HepG2 (cell line): ENCODE measurements around the gene MYH16. TPM values are rescaled to one million over a fixed set of nuclear protein-coding genes. Genes with fewer than 3 reads are reported as not detected.
A peak's percentile ranks its signal among the peaks of the same experiment; 100 is the strongest.
"Not testable (repeated sequence)": the region's sequence is repeated elsewhere in the genome, so short reads cannot be mapped to it uniquely, and the experiment has no call there.

ENCODE experiments used
- ATAC-seq: fragments of 200-7000 bp; cut with Tn5 transposase; 3 replicates; pipeline ENCODE4 v1.9.1; 2020; ENCODE audit warnings: mild to moderate bottlenecking, moderate library complexity
- BruUV-seq: library from RNA; stranded (reverse); fragments of 400-500 nt; replicated peaks from 2 replicates; lab custom pipeline; 2021; lab: Mats Ljungman, UMichigan
- CTCF ChIA-PET: fragments of 300-600 bp; formaldehyde crosslinking; extraction: SDS; loops from one replicate; lab custom pipeline; 2021; ENCODE audit warnings: low total read pairs, inconsistent platforms, low intra/inter-chr PET ratio; lab: Yijun Ruan, JAX
- POLR2A ChIA-PET: fragments of 350-600 bp; sonication (Branson Sonifier 250); formaldehyde crosslinking; loops from one replicate; lab custom pipeline; 2020; ENCODE audit warnings: antibody characterized with exemption, inconsistent platforms; lab: Yijun Ruan, JAX
- DNase-seq: peaks from one replicate; pipeline ENCODE4 v3.0.0-alpha.2; 2015; ENCODE audit warnings: low spot score
- FAIRE-seq: peaks from 3 replicates; lab custom pipeline; 2011; peaks lifted over from hg19 to GRCh38; lab: Jason Lieb, UNC
- H2AFZ ChIP-seq: one replicate; pipeline ENCODE4 v1.6.1; 2011; ENCODE audit warnings: low read length, inconsistent platforms
- H3K27ac ChIP-seq: fragments of 300-600 bp; 3 replicates; pipeline ENCODE4 v1.8.0; 2011; ENCODE audit warnings: mixed run types, mild to moderate bottlenecking, mixed read lengths, low read length, inconsistent platforms; ENCODE audit not compliant: insufficient read depth; ENCODE audit errors: extremely low read length
- H3K27me3 ChIP-seq, 2 experiments: fragments of 200-600 bp in 1 of 2; 2 replicates in 1 of 2; 3 replicates in 1 of 2; pipeline versions ENCODE4 v1.6.0 to v1.8.0; 2011; ENCODE audit warnings: low read length in 2 of 2, mild to moderate bottlenecking in 2 of 2, moderate library complexity in 2 of 2, inconsistent platforms in 1 of 2; ENCODE audit not compliant: insufficient read depth in 2 of 2, control insufficient read depth in 1 of 2
- H3K36me3 ChIP-seq, 2 experiments: fragments of 200-600 bp in 1 of 2; replicated peaks in 1 of 2; 2 replicates in 1 of 2; 3 replicates in 1 of 2; pipeline versions ENCODE4 v1.5.1 to v1.8.0; 2011; ENCODE audit warnings: low read length in 2 of 2, inconsistent platforms in 1 of 2; ENCODE audit not compliant: insufficient read depth in 2 of 2, control insufficient read depth in 1 of 2
- H3K4me1 ChIP-seq: 2 replicates; pipeline ENCODE4 v1.5.1; 2012; ENCODE audit warnings: low read length, inconsistent platforms; ENCODE audit not compliant: insufficient read depth
- H3K4me2 ChIP-seq: 2 replicates; pipeline ENCODE4 v1.6.0; 2011; ENCODE audit warnings: low read depth, low read length, inconsistent platforms
- H3K4me3 ChIP-seq, 3 experiments: fragments of 200-600 bp in 1 of 3; sonication (generic), shearing (Covaris generic) in 1 of 3; replicated peaks in 1 of 3; 2 replicates each; pipeline ENCODE4 v1.5.1; 2011 to 2016; ENCODE audit warnings: low read length in 3 of 3, inconsistent platforms in 2 of 3, low read depth in 2 of 3, mild to moderate bottlenecking in 2 of 3, control low read depth in 1 of 3, mixed read lengths in 1 of 3; ENCODE audit not compliant: insufficient read depth in 1 of 3
- H3K79me2 ChIP-seq: one replicate; pipeline ENCODE4 v1.6.1; 2011; ENCODE audit warnings: low read length, inconsistent platforms; ENCODE audit not compliant: insufficient read depth
- H3K9ac ChIP-seq: 2 replicates; pipeline ENCODE4 v1.6.0; 2011; ENCODE audit warnings: mild to moderate bottlenecking, low read depth, low read length, inconsistent platforms; ENCODE audit not compliant: insufficient read depth
- H3K9me3 ChIP-seq: 2 replicates; pipeline ENCODE4 v1.5.1; 2012; ENCODE audit warnings: mild to moderate bottlenecking, low read length
- H4K20me1 ChIP-seq: 2 replicates; pipeline ENCODE4 v1.6.0; 2011; ENCODE audit warnings: inconsistent platforms, mild to moderate bottlenecking, low read length, moderate library complexity; ENCODE audit not compliant: insufficient read depth
- ZNF121 ChIP-seq: sonication (generic); formaldehyde crosslinking; IDR thresholded peaks from 2 replicates; pipeline ENCODE4 v1.5.0; 2020; ENCODE audit warnings: mild to moderate bottlenecking, missing genetic modification reagents
- WGBS: methylation state at CpG from one replicate; pipeline ENCODE4 v1.1.6; 2017; ENCODE audit warnings: low lambda C conversion rate; 5-methylcytosine and 5-hydroxymethylcytosine counted together
- in situ Hi-C: cut with HindIII; loops from 2 replicates; pipeline ENCODE4 v1.10.0; 2017; ENCODE audit warnings: low pct_unique_long_range_greater_than_20kb; ENCODE audit not compliant: extremely low pct_ligation_motif_present
- intact Hi-C: fragments of 100-400 bp; cut with micrococcal nuclease; formaldehyde crosslinking; loops from one replicate; pipeline ENCODE4 v1.10.0; 2022; ENCODE audit not compliant: unreplicated experiment
- polyA plus RNA-seq, 8 experiments: library from polyadenylated mRNA; depleted of rRNA in 3 of 8; stranded (reverse) in 7 of 8; unstranded in 1 of 8; fragments of >200 nt; fragmentation: Illumina TruSeq in 4 of 8; extraction: Trizol in 4 of 8; gene quantifications; 2 replicates each; pipeline versions ENCODE4 v1.2.1 to v1.2.3, GENCODE V29; 2011 to 2016; ENCODE audit warnings: low read depth in 4 of 8, missing spikeins in 1 of 8, mixed read lengths in 1 of 8; ENCODE audit not compliant: insufficient read depth in 1 of 8
- total RNA-seq, 5 experiments: library from RNA; depleted of rRNA; stranded (reverse); fragments of >200 nt; fragmentation: Illumina TruSeq; extraction: Trizol; gene quantifications; 2 replicates each; pipeline ENCODE4 v1.2.3, GENCODE V29; 2016; ENCODE audit warnings: low read depth in 1 of 5
- TF ChIP-seq, protein P1 (sequence below): sonication (generic); formaldehyde crosslinking; IDR thresholded peaks from 2 replicates; pipeline ENCODE4 v1.5.0; 2020; ENCODE audit warnings: mild to moderate bottlenecking, missing genetic modification reagents

The MYH16 gene
- total and polyA plus RNA-seq, 2 of the 13 experiments (the other 11 are each of a cell fraction or from before 2014, with no cell fraction given), result 0.05 to 0.15 TPM

GRCh38 chr7:99273561-99273960 is 922 bp downstream of the MYH16 start:
- H3K9me3 ChIP-seq, H3K79me2 ChIP-seq, H3K27me3 ChIP-seq, H3K4me3 ChIP-seq, in situ Hi-C loops, H4K20me1 ChIP-seq, H2AFZ ChIP-seq, FAIRE-seq: not testable (repeated sequence)
- ChIA-PET CTCF (interaction anchor here (1.6 kb wide), 1 partner anchor 39 kb away, joined by 9 read pairs; no protein-coding TSS in a partner anchor), POLR2A (interaction anchor here (0.5 to 1.6 kb wide), 6 partner anchors 8 to 174 kb away, joined by 3 to 4 read pairs (median 3); partner anchors contain the start of genes BUD31 and PDAP1)
- 54% methylated on average over 1 of the region's 1 CpG for WGBS
- 0 out of 2 replicates have a peak, but pooled peaks have one; percentile 31 for TF ChIP-seq ZNF121 (CRISPR knock-in tag)
- TF ChIP-seq, all 625 proteins: peak for 1; not testable (repeated sequence) for 624
- ATAC-seq, H3K36me3 ChIP-seq, BruUV-seq, intact Hi-C loops, H3K27ac ChIP-seq, DNase-seq, H3K4me2 ChIP-seq, H3K9ac ChIP-seq: not testable (repeated sequence)
- peaks cover 23% of the 10 kb centered on the region for H3K4me1 ChIP-seq

- POLR2A ChIA-PET, result interaction anchor here (0.8 to 1.6 kb wide), 4 partner anchors 9 to 233 kb away, joined by 3 to 4 read pairs (median 4); partner anchors contain the start of genes BUD31 and PDAP1
- H3K9ac ChIP-seq, DNase-seq, H3K9me3 ChIP-seq, FAIRE-seq, H2AFZ ChIP-seq, H4K20me1 ChIP-seq, H3K4me3 ChIP-seq, in situ Hi-C loops, H3K79me2 ChIP-seq, H3K36me3 ChIP-seq, H3K27ac ChIP-seq, BruUV-seq, H3K27me3 ChIP-seq, ATAC-seq: not testable (repeated sequence)
- Histone ChIP-seq H3K4me2 (peak overlapping the region; percentile 94; the same call in 1 of the 2 replicates), H3K4me1 (peaks cover 17% of the 10 kb centered on the region)
- 80% methylated on average over 7 of the region's 7 CpGs for WGBS
- intact Hi-C loops, result loop anchor here (1.0 kb wide), 1 partner anchor 38 kb away; no protein-coding TSS in a partner anchor
- CTCF ChIA-PET, result interaction anchor here (1.6 kb wide), 1 partner anchor 38 kb away, joined by 9 read pairs; no protein-coding TSS in a partner anchor
- TF ChIP-seq, protein P1, sequence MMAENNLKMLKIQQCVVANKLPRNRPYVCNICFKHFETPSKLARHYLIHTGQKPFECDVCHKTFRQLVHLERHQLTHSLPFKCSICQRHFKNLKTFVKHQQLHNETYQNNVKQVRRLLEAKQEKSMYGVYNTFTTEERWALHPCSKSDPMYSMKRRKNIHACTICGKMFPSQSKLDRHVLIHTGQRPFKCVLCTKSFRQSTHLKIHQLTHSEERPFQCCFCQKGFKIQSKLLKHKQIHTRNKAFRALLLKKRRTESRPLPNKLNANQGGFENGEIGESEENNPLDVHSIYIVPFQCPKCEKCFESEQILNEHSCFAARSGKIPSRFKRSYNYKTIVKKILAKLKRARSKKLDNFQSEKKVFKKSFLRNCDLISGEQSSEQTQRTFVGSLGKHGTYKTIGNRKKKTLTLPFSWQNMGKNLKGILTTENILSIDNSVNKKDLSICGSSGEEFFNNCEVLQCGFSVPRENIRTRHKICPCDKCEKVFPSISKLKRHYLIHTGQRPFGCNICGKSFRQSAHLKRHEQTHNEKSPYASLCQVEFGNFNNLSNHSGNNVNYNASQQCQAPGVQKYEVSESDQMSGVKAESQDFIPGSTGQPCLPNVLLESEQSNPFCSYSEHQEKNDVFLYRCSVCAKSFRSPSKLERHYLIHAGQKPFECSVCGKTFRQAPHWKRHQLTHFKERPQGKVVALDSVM (CRISPR knock-in tag), result peak; percentile 62; the same call in 1 of the 2 replicates
- 0 out of 2 replicates have a peak, but pooled peaks have one; percentile 48 for TF ChIP-seq ZNF121 (CRISPR knock-in tag)
Measured at GRCh38 chr7:99274908-99275307, 2.3 kb downstream of the MYH16 start.
